HEK293 (cell line): Measurements from ENCODE around the gene ASMTL.

Source experiments
- CTCF ChIA-PET: fragments of 350-600 bp; formaldehyde crosslinking; extraction: SDS; loops from one replicate; lab custom pipeline; 2021; ENCODE audit warnings: antibody characterized with exemption; lab: Yijun Ruan, JAX
- POLR2A ChIA-PET: fragments of 300-600 bp; formaldehyde crosslinking; extraction: SDS; loops from one replicate; lab custom pipeline; 2020; ENCODE audit warnings: antibody characterized with exemption, inconsistent platforms; lab: Yijun Ruan, JAX
- H3K27ac ChIP-seq: fragments of 200-500 bp; sonication (Bioruptor generic); 2 replicates; pipeline ENCODE4 v1.5.1; 2014; ENCODE audit warnings: low read depth, low read length, control low read depth, inconsistent platforms; ENCODE audit errors: extremely low read depth
- H3K36me3 ChIP-seq, 2 experiments: fragments of 200-500 bp in 1 of 2; sonication (Bioruptor generic) in 1 of 2; 1 replicate in 1 of 2; 2 replicates in 1 of 2; pipeline ENCODE4 v1.5.1; 2014 to 2017; ENCODE audit warnings: inconsistent platforms in 2 of 2, low read length in 2 of 2; ENCODE audit not compliant: control insufficient read depth in 2 of 2, insufficient read depth in 1 of 2
- H3K4me1 ChIP-seq: fragments of 200-500 bp; sonication (Bioruptor generic); 2 replicates; pipeline ENCODE4 v1.5.1; 2014; ENCODE audit warnings: mild to moderate bottlenecking, low read length, inconsistent platforms; ENCODE audit not compliant: control insufficient read depth, insufficient read depth
- H3K4me3 ChIP-seq: 2 replicates; pipeline ENCODE4 v1.5.1; 2011; ENCODE audit warnings: low read depth, mild to moderate bottlenecking, control low read depth, low read length, moderate library complexity
- H3K9me3 ChIP-seq: fragments of 200-500 bp; sonication (Bioruptor generic); 2 replicates; pipeline ENCODE4 v1.5.1; 2014; ENCODE audit warnings: low read depth, low read length, inconsistent platforms; ENCODE audit not compliant: control insufficient read depth, insufficient read depth
- EGR2 ChIP-seq: fragments of 450-650 bp; formaldehyde crosslinking; IDR thresholded peaks from 2 replicates; pipeline ENCODE4 v1.5.1; 2016; ENCODE audit warnings: low read depth, missing biosample characterization, missing genetic modification characterization
- GLIS2 ChIP-seq: fragments of 450-650 bp; formaldehyde crosslinking; IDR thresholded peaks from 2 replicates; pipeline ENCODE4 v1.5.1; 2016; ENCODE audit warnings: missing biosample characterization, missing genetic modification characterization
- HIC1 ChIP-seq: fragments of 450-650 bp; formaldehyde crosslinking; IDR thresholded peaks from 2 replicates; pipeline ENCODE4 v1.5.1; 2016; ENCODE audit warnings: missing biosample characterization, missing genetic modification characterization
- HOXA7 ChIP-seq: sonication (generic); formaldehyde crosslinking; IDR thresholded peaks from 2 replicates; pipeline ENCODE4 v1.8.1; 2022; ENCODE audit warnings: missing genetic modification reagents, borderline replicate concordance
- MEIS1 ChIP-seq: sonication (generic); formaldehyde crosslinking; IDR thresholded peaks from 2 replicates; pipeline ENCODE4 v1.8.1; 2022; ENCODE audit warnings: missing genetic modification reagents, mild to moderate bottlenecking, borderline replicate concordance
- PATZ1 ChIP-seq: fragments of 450-650 bp; formaldehyde crosslinking; IDR thresholded peaks from 2 replicates; pipeline ENCODE4 v1.5.1; 2016; ENCODE audit warnings: missing biosample characterization, missing genetic modification characterization
- SP3 ChIP-seq: fragments of 450-650 bp; formaldehyde crosslinking; IDR thresholded peaks from 2 replicates; pipeline ENCODE4 v1.5.1; 2016; ENCODE audit warnings: missing biosample characterization, missing genetic modification characterization
- ZBTB26 ChIP-seq: fragments of 450-650 bp; formaldehyde crosslinking; optimal IDR thresholded peaks from 2 replicates; pipeline ENCODE3; 2016; ENCODE audit warnings: missing biosample characterization, mild to moderate bottlenecking, missing genetic modification characterization
- ZFHX2 ChIP-seq: fragments of 450-650 bp; formaldehyde crosslinking; conservative IDR thresholded peaks from 2 replicates; pipeline ENCODE4 v1.5.1; 2016; ENCODE audit warnings: missing biosample characterization, missing genetic modification characterization
- ZFP69B ChIP-seq: fragments of 450-650 bp; formaldehyde crosslinking; IDR thresholded peaks from 2 replicates; pipeline ENCODE4 v1.5.1; 2016; ENCODE audit warnings: missing biosample characterization, missing genetic modification characterization
- ZNF112 ChIP-seq: fragments of 450-650 bp; formaldehyde crosslinking; IDR thresholded peaks from 2 replicates; pipeline ENCODE4 v1.5.0; 2017; ENCODE audit warnings: missing biosample characterization, missing genetic modification characterization
- ZNF121 ChIP-seq: fragments of 450-650 bp; formaldehyde crosslinking; IDR thresholded peaks from 2 replicates; pipeline ENCODE4 v1.5.1; 2016; ENCODE audit warnings: missing biosample characterization, missing genetic modification characterization
- ZNF140 ChIP-seq: fragments of 450-650 bp; formaldehyde crosslinking; IDR thresholded peaks from 2 replicates; pipeline ENCODE4 v1.5.1; 2016; ENCODE audit warnings: missing biosample characterization, missing genetic modification characterization
- ZNF548 ChIP-seq: fragments of 450-650 bp; formaldehyde crosslinking; IDR thresholded peaks from 2 replicates; pipeline ENCODE4 v1.5.1; 2016; ENCODE audit warnings: missing biosample characterization, missing genetic modification characterization
- ZXDB ChIP-seq: fragments of 450-650 bp; formaldehyde crosslinking; IDR thresholded peaks from 2 replicates; pipeline ENCODE4 v1.5.1; 2016; ENCODE audit warnings: missing biosample characterization, missing genetic modification characterization
- TF ChIP-seq, protein P1 (sequence below): fragments of 450-650 bp; formaldehyde crosslinking; IDR thresholded peaks from 2 replicates; pipeline ENCODE4 v1.5.1; 2016; ENCODE audit warnings: missing biosample characterization, missing genetic modification characterization, borderline replicate concordance
- TF ChIP-seq, protein P2 (sequence below): fragments of 450-650 bp; formaldehyde crosslinking; IDR thresholded peaks from 2 replicates; pipeline ENCODE4 v1.5.1; 2016; ENCODE audit warnings: missing biosample characterization, missing genetic modification characterization
- TF ChIP-seq, protein P3 (sequence below): fragments of 450-650 bp; formaldehyde crosslinking; IDR thresholded peaks from 2 replicates; pipeline ENCODE4 v1.5.1; 2016; ENCODE audit warnings: missing biosample characterization, missing genetic modification characterization, borderline replicate concordance
- TF ChIP-seq, protein P4 (sequence below): fragments of 450-650 bp; formaldehyde crosslinking; IDR thresholded peaks from 2 replicates; pipeline ENCODE4 v1.5.1; 2016; ENCODE audit warnings: missing biosample characterization, missing genetic modification characterization

ASMTL gene

GRCh38 chrX:1357993-1358392, 94.7 kb downstream of the ASMTL start (continued):
- TF ChIP-seq, protein P1, sequence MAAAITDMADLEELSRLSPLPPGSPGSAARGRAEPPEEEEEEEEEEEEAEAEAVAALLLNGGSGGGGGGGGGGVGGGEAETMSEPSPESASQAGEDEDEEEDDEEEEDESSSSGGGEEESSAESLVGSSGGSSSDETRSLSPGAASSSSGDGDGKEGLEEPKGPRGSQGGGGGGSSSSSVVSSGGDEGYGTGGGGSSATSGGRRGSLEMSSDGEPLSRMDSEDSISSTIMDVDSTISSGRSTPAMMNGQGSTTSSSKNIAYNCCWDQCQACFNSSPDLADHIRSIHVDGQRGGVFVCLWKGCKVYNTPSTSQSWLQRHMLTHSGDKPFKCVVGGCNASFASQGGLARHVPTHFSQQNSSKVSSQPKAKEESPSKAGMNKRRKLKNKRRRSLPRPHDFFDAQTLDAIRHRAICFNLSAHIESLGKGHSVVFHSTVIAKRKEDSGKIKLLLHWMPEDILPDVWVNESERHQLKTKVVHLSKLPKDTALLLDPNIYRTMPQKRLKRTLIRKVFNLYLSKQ (tag by site-specific recombination): no peak
- TF ChIP-seq ZNF112 (tag by site-specific recombination): no peak

GRCh38 chrX:1355131-1356046, 97.3 kb downstream of the ASMTL start:
- no peak overlapping the region for H3K27ac ChIP-seq
- no peaks in the 10 kb centered on the region for H3K36me3 ChIP-seq
- H3K4me3 ChIP-seq: no peak overlapping the region
- POLR2A ChIA-PET: no interaction called here
- H3K9me3 ChIP-seq: no peaks in the 10 kb centered on the region
- H3K4me1 ChIP-seq: no peaks in the 10 kb centered on the region
- CTCF ChIA-PET: no interaction called here
- TF ChIP-seq PATZ1 (peak; percentile 52; the same call in 1 of the 2 replicates), ZFHX2 (tag by site-specific recombination) (peak; percentile 25; the same call in 1 of the 2 replicates), ZNF548 (tag by site-specific recombination) (no peak), SP3 (peak; percentile 12; the same call in 1 of the 2 replicates), ZXDB (no peak), EGR2 (tag by site-specific recombination) (peak; percentile 12; the same call in 1 of the 2 replicates), HOXA7 (CRISPR knock-in tag) (no peak), ZFP69B (no peak), ZNF121 (tag by site-specific recombination) (no peak), HIC1 (tag by site-specific recombination) (peak; percentile 49), MEIS1 (CRISPR knock-in tag) (no peak), ZBTB26 (tag by site-specific recombination) (no peak), GLIS2 (peak; percentile 63; the same call in 1 of the 2 replicates), ZNF140 (tag by site-specific recombination) (no peak)
- TF ChIP-seq, protein P2, sequence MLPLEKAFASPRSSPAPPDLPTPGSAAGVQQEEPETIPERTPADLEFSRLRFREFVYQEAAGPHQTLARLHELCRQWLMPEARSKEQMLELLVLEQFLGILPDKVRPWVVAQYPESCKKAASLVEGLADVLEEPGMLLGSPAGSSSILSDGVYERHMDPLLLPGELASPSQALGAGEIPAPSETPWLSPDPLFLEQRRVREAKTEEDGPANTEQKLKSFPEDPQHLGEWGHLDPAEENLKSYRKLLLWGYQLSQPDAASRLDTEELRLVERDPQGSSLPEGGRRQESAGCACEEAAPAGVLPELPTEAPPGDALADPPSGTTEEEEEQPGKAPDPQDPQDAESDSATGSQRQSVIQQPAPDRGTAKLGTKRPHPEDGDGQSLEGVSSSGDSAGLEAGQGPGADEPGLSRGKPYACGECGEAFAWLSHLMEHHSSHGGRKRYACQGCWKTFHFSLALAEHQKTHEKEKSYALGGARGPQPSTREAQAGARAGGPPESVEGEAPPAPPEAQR (tag by site-specific recombination): no peak
- TF ChIP-seq, protein P3, sequence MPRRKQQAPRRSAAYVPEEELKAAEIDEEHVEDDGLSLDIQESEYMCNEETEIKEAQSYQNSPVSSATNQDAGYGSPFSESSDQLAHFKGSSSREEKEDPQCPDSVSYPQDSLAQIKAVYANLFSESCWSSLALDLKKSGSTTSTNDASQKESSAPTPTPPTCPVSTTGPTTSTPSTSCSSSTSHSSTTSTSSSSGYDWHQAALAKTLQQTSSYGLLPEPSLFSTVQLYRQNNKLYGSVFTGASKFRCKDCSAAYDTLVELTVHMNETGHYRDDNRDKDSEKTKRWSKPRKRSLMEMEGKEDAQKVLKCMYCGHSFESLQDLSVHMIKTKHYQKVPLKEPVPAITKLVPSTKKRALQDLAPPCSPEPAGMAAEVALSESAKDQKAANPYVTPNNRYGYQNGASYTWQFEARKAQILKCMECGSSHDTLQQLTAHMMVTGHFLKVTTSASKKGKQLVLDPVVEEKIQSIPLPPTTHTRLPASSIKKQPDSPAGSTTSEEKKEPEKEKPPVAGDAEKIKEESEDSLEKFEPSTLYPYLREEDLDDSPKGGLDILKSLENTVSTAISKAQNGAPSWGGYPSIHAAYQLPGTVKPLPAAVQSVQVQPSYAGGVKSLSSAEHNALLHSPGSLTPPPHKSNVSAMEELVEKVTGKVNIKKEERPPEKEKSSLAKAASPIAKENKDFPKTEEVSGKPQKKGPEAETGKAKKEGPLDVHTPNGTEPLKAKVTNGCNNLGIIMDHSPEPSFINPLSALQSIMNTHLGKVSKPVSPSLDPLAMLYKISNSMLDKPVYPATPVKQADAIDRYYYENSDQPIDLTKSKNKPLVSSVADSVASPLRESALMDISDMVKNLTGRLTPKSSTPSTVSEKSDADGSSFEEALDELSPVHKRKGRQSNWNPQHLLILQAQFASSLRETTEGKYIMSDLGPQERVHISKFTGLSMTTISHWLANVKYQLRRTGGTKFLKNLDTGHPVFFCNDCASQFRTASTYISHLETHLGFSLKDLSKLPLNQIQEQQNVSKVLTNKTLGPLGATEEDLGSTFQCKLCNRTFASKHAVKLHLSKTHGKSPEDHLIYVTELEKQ (tag by site-specific recombination): no peak
- TF ChIP-seq, protein P4, sequence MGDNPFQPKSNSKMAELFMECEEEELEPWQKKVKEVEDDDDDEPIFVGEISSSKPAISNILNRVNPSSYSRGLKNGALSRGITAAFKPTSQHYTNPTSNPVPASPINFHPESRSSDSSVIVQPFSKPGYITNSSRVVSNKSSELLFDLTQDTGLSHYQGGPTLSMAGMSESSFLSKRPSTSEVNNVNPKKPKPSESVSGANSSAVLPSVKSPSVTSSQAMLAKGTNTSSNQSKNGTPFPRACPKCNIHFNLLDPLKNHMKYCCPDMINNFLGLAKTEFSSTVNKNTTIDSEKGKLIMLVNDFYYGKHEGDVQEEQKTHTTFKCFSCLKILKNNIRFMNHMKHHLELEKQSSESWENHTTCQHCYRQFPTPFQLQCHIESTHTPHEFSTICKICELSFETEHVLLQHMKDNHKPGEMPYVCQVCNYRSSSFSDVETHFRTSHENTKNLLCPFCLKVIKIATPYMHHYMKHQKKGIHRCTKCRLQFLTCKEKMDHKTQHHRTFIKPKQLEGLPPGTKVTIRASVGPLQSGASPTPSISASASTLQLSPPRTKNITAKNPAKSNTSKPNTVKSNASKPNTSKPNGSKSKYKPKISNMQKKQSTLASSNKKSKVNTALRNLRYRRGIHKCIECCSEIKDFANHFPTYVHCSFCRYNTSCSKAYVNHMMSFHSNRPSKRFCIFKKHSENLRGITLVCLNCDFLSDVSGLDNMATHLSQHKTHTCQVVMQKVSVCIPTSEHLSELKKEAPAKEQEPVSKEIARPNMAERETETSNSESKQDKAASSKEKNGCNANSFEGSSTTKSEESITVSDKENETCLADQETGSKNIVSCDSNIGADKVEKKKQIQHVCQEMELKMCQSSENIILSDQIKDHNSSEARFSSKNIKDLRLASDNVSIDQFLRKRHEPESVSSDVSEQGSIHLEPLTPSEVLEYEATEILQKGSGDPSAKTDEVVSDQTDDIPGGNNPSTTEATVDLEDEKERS: no peak
